Hematopoietic multipotent progenitor cell treated with erythropoietin and hydrocortisone succinate and interleukin-3 and kit ligand, for 4 days (in vitro differentiated cells): ENCODE results near the gene BCL2L2.
"Not testable (repeated sequence)": the region's sequence is repeated elsewhere in the genome, so short reads cannot be mapped to it uniquely, and the experiment has no call there.

ENCODE experiments used
- DNase-seq: peaks from one replicate; pipeline ENCODE4 v3.0.0-alpha.2; 2015

BCL2L2 gene

GRCh38 chr14:23306412-23307145 is at the start of gene BCL2L2:
Gene BCL2L2, plus strand, starts transcription at chr14:23306833. Its CDS starts 935 bp downstream, at chr14:23307768.
- peak; percentile 95 for DNase-seq

- no peak for DNase-seq
Measured at GRCh38 chr14:23258256-23258655, 48.4 kb upstream of the BCL2L2 start.

GRCh38 chr14:23259426-23259825 is 47.2 kb upstream of the BCL2L2 start:
- DNase-seq = no peak

GRCh38 chr14:23260849-23261248 is 45.8 kb upstream of the BCL2L2 start:
- not testable (repeated sequence) for DNase-seq

GRCh38 chr14:23269193-23269592 is 37.4 kb upstream of the BCL2L2 start:
- DNase-seq = no peak

- DNase-seq = no peak
Measured at GRCh38 chr14:23275412-23275811, 31.2 kb upstream of the BCL2L2 start.

GRCh38 chr14:23277189-23277588 is 29.4 kb upstream of the BCL2L2 start:
- no peak for DNase-seq

- peak; percentile 61 for DNase-seq
Measured at GRCh38 chr14:23277928-23278327, 28.7 kb upstream of the BCL2L2 start.

GRCh38 chr14:23281247-23281646 is 25.4 kb upstream of the BCL2L2 start:
- DNase-seq = no peak

- DNase-seq = peak; percentile 57
Measured at GRCh38 chr14:23284654-23285529, 21.7 kb upstream of the BCL2L2 start.

GRCh38 chr14:23285530-23286019 is 21.1 kb upstream of the BCL2L2 start:
- no peak for DNase-seq

GRCh38 chr14:23286020-23286901 is 20.4 kb upstream of the BCL2L2 start, which contains the start of gene HOMEZ:
Gene HOMEZ, minus strand, starts transcription at chr14:23286132. Its CDS starts 180 bp downstream, at chr14:23285952.
- DNase-seq = peak; percentile 99

- DNase-seq = peak; percentile 31
Measured at GRCh38 chr14:23286902-23287479, 19.6 kb upstream of the BCL2L2 start.

GRCh38 chr14:23294734-23295561 is 11.7 kb upstream of the BCL2L2 start:
- DNase-seq = peak; percentile 88

- no peak for DNase-seq
Measured at GRCh38 chr14:23296012-23296777, 10.4 kb upstream of the BCL2L2 start.

- no peak for DNase-seq
Measured at GRCh38 chr14:23297096-23297495, 9.5 kb upstream of the BCL2L2 start.

- DNase-seq = peak; percentile 54
Measured at GRCh38 chr14:23297611-23298277, 8.9 kb upstream of the BCL2L2 start.

GRCh38 chr14:23299211-23299957 is 7.2 kb upstream of the BCL2L2 start:
- DNase-seq = peak; percentile 77
